Endothelial cell of umbilical vein (primary cell): Measurements from ENCODE around the gene SPSB2. TPM values are rescaled to one million over a fixed set of nuclear protein-coding genes. Genes with fewer than 3 reads are reported as not detected.
A peak's percentile ranks its signal among the peaks of the same experiment; 100 is the strongest.

Source experiments
- BruUV-seq: library from RNA; stranded (reverse); fragments of 400-500 nt; replicated peaks from 2 replicates; lab custom pipeline; 2021; lab: Mats Ljungman, UMichigan
- CTCF ChIA-PET: fragments of 300-600, 350-600 bp; sonication (Branson Sonifier 250); formaldehyde crosslinking; loops from one replicate; lab custom pipeline; 2021; ENCODE audit warnings: antibody characterized with exemption, inconsistent platforms; lab: Charles Lee
- POLR2A ChIA-PET: fragments of 300-600, 350-600 bp; sonication (Branson Sonifier 250); formaldehyde crosslinking; loops from one replicate; lab custom pipeline; 2021; ENCODE audit warnings: antibody characterized with exemption, inconsistent platforms; lab: Charles Lee
- DNase-seq: peaks from one replicate; pipeline ENCODE4 v3.0.0-alpha.2; 2011; ENCODE audit warnings: low read depth, low spot score
- FAIRE-seq: peaks from 2 replicates; lab custom pipeline; 2011; peaks lifted over from hg19 to GRCh38; lab: Jason Lieb, UNC
- H2AFZ ChIP-seq: 2 replicates; pipeline ENCODE4 v1.6.0; 2012; ENCODE audit warnings: low read depth, low read length, control low read depth, inconsistent platforms
- H3K27ac ChIP-seq: 2 replicates; pipeline ENCODE4 v1.5.1; 2011; ENCODE audit warnings: low read depth, mild to moderate bottlenecking, control low read depth, low read length, moderate library complexity; ENCODE audit not compliant: insufficient read depth
- H3K27me3 ChIP-seq, 2 experiments: 2 replicates each; pipeline versions ENCODE4 v1.6.0 to v1.6.1; 2011; ENCODE audit warnings: low read length in 2 of 2, mixed read lengths in 1 of 2; ENCODE audit not compliant: control insufficient read depth in 2 of 2, insufficient read depth in 2 of 2
- H3K36me3 ChIP-seq, 2 experiments: 2 replicates in 1 of 2; 3 replicates in 1 of 2; pipeline ENCODE4 v1.5.1; 2011; ENCODE audit warnings: low read length in 2 of 2, mild to moderate bottlenecking in 1 of 2, moderate library complexity in 1 of 2; ENCODE audit not compliant: control insufficient read depth in 2 of 2, insufficient read depth in 2 of 2; ENCODE audit errors: extremely low read depth in 1 of 2
- H3K4me1 ChIP-seq: 3 replicates; pipeline ENCODE4 v1.5.1; 2011; ENCODE audit warnings: mild to moderate bottlenecking, low read length; ENCODE audit not compliant: control insufficient read depth, insufficient read depth; ENCODE audit errors: extremely low read depth
- H3K4me2 ChIP-seq: 2 replicates; pipeline ENCODE4 v1.6.1; 2011; ENCODE audit warnings: low read length, control low read depth, mixed read lengths; ENCODE audit not compliant: insufficient read depth
- H3K4me3 ChIP-seq, 3 experiments: fragments of 200-600 bp in 1 of 3; sonication (generic), shearing (Covaris generic) in 1 of 3; replicated peaks in 1 of 3; 2 replicates each; pipeline ENCODE4 v1.5.1; 2011 to 2016; ENCODE audit warnings: control low read depth in 3 of 3, low read length in 3 of 3, mild to moderate bottlenecking in 2 of 3, inconsistent platforms in 1 of 3, low read depth in 1 of 3, moderate library complexity in 1 of 3; ENCODE audit not compliant: insufficient read depth in 1 of 3
- H3K79me2 ChIP-seq: 2 replicates; pipeline ENCODE4 v1.6.0; 2012; ENCODE audit warnings: low read length, inconsistent platforms; ENCODE audit not compliant: control insufficient read depth, insufficient read depth
- H3K9ac ChIP-seq: replicated peaks from 2 replicates; pipeline ENCODE3; 2011; ENCODE audit warnings: low read length, control low read depth; ENCODE audit not compliant: insufficient read depth; ENCODE audit errors: extremely low read depth
- H3K9me1 ChIP-seq: replicated peaks from 3 replicates; pipeline ENCODE4 v1.6.0; 2011; ENCODE audit warnings: mild to moderate bottlenecking, low read length; ENCODE audit not compliant: control insufficient read depth, insufficient read depth; ENCODE audit errors: extremely low read depth
- H3K9me3 ChIP-seq: replicated peaks from 2 replicates; pipeline ENCODE4 v1.5.1; 2012; ENCODE audit warnings: low read length, inconsistent platforms; ENCODE audit not compliant: control insufficient read depth, insufficient read depth
- H4K20me1 ChIP-seq: replicated peaks from 2 replicates; pipeline ENCODE3; 2011; ENCODE audit warnings: mild to moderate bottlenecking, low read length; ENCODE audit not compliant: control insufficient read depth, insufficient read depth; ENCODE audit errors: extremely low read depth
- FOS ChIP-seq: IDR thresholded peaks from 2 replicates; pipeline ENCODE4 v1.6.1; 2011; ENCODE audit warnings: mild to moderate bottlenecking, low read length, moderate library complexity, borderline replicate concordance; ENCODE audit not compliant: insufficient read depth
- GATA2 ChIP-seq: IDR thresholded peaks from 2 replicates; pipeline ENCODE4 v1.7.0; 2011; ENCODE audit warnings: low read depth, mild to moderate bottlenecking, moderate library complexity, mixed read lengths, low read length; ENCODE audit not compliant: insufficient read length, insufficient read depth
- JUN ChIP-seq: IDR thresholded peaks from 2 replicates; pipeline ENCODE4 v1.6.1; 2011; ENCODE audit warnings: borderline replicate concordance, low read depth; ENCODE audit not compliant: insufficient read length, insufficient read depth
- dilution Hi-C: fragments of 300-500 bp; cut with MboI; formaldehyde crosslinking; loops from one replicate; pipeline ENCODE4 v1.15.0; 2019; ENCODE audit warnings: low sequenced_read_pairs; ENCODE audit not compliant: extremely low pct_ligation_motif_present
- intact Hi-C: fragments of 100-400 bp; cut with micrococcal nuclease; formaldehyde crosslinking; loops from one replicate; pipeline ENCODE4 v1.10.0; 2022
- polyA plus RNA-seq, 4 experiments: library from polyadenylated mRNA; depleted of rRNA in 3 of 4; stranded (reverse) in 3 of 4; unstranded in 1 of 4; fragments of >200 nt; gene quantifications; 2 replicates each; pipeline versions ENCODE4 v1.2.1 to v1.2.3, GENCODE V29; 2011 to 2012; ENCODE audit warnings: missing spikeins in 1 of 4
- total RNA-seq: library from RNA; stranded (reverse); gene quantifications from 2 replicates; pipeline ENCODE4 v1.2.3, GENCODE V29; 2021
- TF ChIP-seq, protein P1 (sequence below), 2 donors: IDR thresholded peaks; 1 replicate in 1 of 2; 2 replicates in 1 of 2; pipeline ENCODE4 v1.5.1; 2011; ENCODE audit warnings: low read length in 2 of 2, mild to moderate bottlenecking in 2 of 2, moderate library complexity in 2 of 2, control low read depth in 1 of 2, inconsistent platforms in 1 of 2, low read depth in 1 of 2; ENCODE audit not compliant: insufficient read depth in 1 of 2; ENCODE audit errors: extremely low read depth in 1 of 2

Gene SPSB2
- total and polyA plus RNA-seq, 2 donors (not counting 3 experiments of a cell fraction or from before 2014, with no cell fraction given): 3.8 to 6.9 TPM

DNA sequence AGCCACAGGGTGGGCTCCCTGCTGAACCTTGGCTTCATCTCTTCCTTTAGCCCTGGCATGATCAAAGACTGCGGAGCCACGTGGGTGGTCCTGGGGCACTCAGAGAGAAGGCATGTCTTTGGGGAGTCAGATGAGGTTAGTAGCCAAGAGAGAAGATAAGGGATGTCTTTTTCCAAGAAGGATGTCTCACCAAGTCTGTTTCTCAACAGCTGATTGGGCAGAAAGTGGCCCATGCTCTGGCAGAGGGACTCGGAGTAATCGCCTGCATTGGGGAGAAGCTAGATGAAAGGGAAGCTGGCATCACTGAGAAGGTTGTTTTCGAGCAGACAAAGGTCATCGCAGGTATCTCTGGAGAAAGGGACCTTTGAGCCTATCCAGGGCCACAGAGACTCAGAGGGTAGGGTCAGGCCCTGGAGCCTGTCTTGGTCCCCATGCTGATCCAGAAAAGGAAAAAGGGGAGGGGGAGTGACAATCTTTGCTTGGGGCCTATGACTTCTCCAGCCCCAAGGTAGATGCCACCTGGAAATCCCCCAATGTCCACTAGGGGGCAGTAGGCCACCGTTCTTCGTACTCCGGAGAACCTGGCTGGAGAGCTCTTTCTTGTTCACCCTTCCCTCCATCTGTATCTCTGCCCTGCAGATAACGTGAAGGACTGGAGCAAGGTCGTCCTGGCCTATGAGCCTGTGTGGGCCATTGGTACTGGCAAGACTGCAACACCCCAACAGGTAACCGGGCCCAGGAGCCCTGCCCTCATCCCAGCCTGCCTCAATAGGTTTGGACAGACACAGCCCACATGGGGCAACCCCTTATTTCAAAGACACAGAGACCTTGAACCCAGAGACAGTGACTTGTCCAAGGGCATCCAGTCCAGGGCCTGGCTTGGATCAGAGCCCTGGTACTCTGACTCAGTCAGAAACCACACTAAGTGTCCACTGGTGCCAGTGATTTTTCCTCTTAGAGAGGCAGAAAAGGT is 3.8 kb downstream of the SPSB2 start:
- Histone ChIP-seq H3K4me1 (peaks cover 41% of the 10 kb centered on the region), H3K9me1 (no peaks in the 10 kb centered on the region), H3K27me3 (no peaks in the 10 kb centered on the region), H3K4me3 (peak overlapping the region in 2 of 3 experiments; percentile 75 to 95), H2AFZ (no peak overlapping the region), H3K36me3 (peaks cover 2 to 27% of the 10 kb centered on the region in 2 experiments), H3K9ac (no peak overlapping the region), H3K79me2 (peaks cover 40% of the 10 kb centered on the region), H3K4me2 (peak overlapping the region; percentile 75), H4K20me1 (no peaks in the 10 kb centered on the region), H3K9me3 (no peaks in the 10 kb centered on the region), H3K27ac (no peak overlapping the region)
- peak; percentile 89 for FAIRE-seq
- ChIA-PET POLR2A (interaction anchor here (0.7 to 2.4 kb wide), 3 partner anchors 15 to 74 kb away, joined by 3 to 48 read pairs (median 8); partner anchors contain the start of genes C12orf57, CDCA3, RNU7-1 and USP5), CTCF (interaction anchor here (0.6 to 3.9 kb wide), 41 partner anchors 9 to 245 kb away, joined by 3 to 43 read pairs (median 5); partner anchors contain the start of genes ATN1, C12orf57, C1RL and CDCA3)
- TF ChIP-seq GATA2: no peak
- no peak for TF ChIP-seq JUN
- TF ChIP-seq, protein P1, sequence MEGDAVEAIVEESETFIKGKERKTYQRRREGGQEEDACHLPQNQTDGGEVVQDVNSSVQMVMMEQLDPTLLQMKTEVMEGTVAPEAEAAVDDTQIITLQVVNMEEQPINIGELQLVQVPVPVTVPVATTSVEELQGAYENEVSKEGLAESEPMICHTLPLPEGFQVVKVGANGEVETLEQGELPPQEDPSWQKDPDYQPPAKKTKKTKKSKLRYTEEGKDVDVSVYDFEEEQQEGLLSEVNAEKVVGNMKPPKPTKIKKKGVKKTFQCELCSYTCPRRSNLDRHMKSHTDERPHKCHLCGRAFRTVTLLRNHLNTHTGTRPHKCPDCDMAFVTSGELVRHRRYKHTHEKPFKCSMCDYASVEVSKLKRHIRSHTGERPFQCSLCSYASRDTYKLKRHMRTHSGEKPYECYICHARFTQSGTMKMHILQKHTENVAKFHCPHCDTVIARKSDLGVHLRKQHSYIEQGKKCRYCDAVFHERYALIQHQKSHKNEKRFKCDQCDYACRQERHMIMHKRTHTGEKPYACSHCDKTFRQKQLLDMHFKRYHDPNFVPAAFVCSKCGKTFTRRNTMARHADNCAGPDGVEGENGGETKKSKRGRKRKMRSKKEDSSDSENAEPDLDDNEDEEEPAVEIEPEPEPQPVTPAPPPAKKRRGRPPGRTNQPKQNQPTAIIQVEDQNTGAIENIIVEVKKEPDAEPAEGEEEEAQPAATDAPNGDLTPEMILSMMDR (IDR thresholded peaks at IDR 0.05; ENCODE audit: extremely low read depth in 1 of 2, insufficient read depth in 1 of 2, low read depth in 1 of 2, low read length in 2 of 2): peak; percentile 85 to 87
- TF ChIP-seq FOS: no peak
- BruUV-seq: no TSS peak
- peak; percentile 75 for DNase-seq
- dilution Hi-C loops: no loop called here
- intact Hi-C loops: loop anchor here (1.0 to 5.0 kb wide), 5 partner anchors 69 to 238 kb away; partner anchors contain the start of genes C1R, C1RL and RNU7-1
